Heart left ventricle (tissue), 16 donors: ENCODE measurements around the gene PDE4DIP. TPM values are rescaled to one million over a fixed set of nuclear protein-coding genes. Genes with fewer than 3 reads are reported as not detected.
"Not testable (repeated sequence)": the region's sequence is repeated elsewhere in the genome, so short reads cannot be mapped to it uniquely, and the experiment has no call there.

Experiments
- ATAC-seq, 4 donors: fragments of 200-7000 bp; cut with Tn5 transposase; one replicate each; pipeline ENCODE4 v1.9.1; 2020 to 2022; ENCODE audit warnings: moderate library complexity in 4 of 4, mild to moderate bottlenecking in 3 of 4, moderate number of reproducible peaks in 1 of 4
- DNase-seq, 5 donors: peaks; one replicate each; pipeline ENCODE4 v3.0.0-alpha.2; 2020
- H3K27ac ChIP-seq, 12 donors: fragments of 200-600 bp; sonication (generic) in 4 of 12; one replicate each; pipeline versions ENCODE4 v1.5.0 to v1.8.0; 2016 to 2022; ENCODE audit warnings: mild to moderate bottlenecking in 2 of 12
- H3K27me3 ChIP-seq, 9 donors: fragments of 200-600 bp; sonication (generic) in 2 of 9; one replicate each; pipeline versions ENCODE4 v1.5.1 to v1.8.0; 2016 to 2022; ENCODE audit warnings: mild to moderate bottlenecking in 3 of 9
- H3K36me3 ChIP-seq, 9 donors: fragments of 200-600 bp; sonication (generic) in 2 of 9; one replicate each; pipeline versions ENCODE4 v1.5.0 to v1.8.0; 2018 to 2022; ENCODE audit warnings: mild to moderate bottlenecking in 2 of 9
- H3K4me1 ChIP-seq, 12 donors: fragments of 200-600 bp; sonication (generic) in 4 of 12; one replicate each; pipeline versions ENCODE4 v1.5.0 to v1.8.0; 2016 to 2022; ENCODE audit warnings: mild to moderate bottlenecking in 3 of 12
- H3K4me3 ChIP-seq, 12 donors: fragments of 200-600 bp; sonication (generic) in 4 of 12; one replicate each; pipeline versions ENCODE4 v1.5.0 to v1.8.0; 2017 to 2022; ENCODE audit warnings: mild to moderate bottlenecking in 9 of 12, moderate library complexity in 4 of 12
- H3K9me3 ChIP-seq, 12 donors: fragments of 200-600 bp; sonication (generic) in 4 of 12; one replicate each; pipeline versions ENCODE4 v1.5.0 to v1.8.0; 2016 to 2022; ENCODE audit warnings: mild to moderate bottlenecking in 1 of 12
- WGBS, 4 donors: extraction: QIAGEN DNeasy Blood & Tissue Kit in 2 of 4; methylation state at CpG; one replicate each; pipeline versions ENCODE4 v1.1.5 to v1.1.7; 2013 to 2018; 5-methylcytosine and 5-hydroxymethylcytosine counted together
- intact Hi-C, 10 donors: fragments of 100-400 bp; cut with DNase I; formaldehyde crosslinking; loops; one replicate each; pipeline versions ENCODE4 v1.11.1 to v1.14.2; 2022
- polyA plus RNA-seq, 2 donors: library from polyadenylated mRNA; stranded (reverse); fragments of 200-250 nt; gene quantifications; one replicate each; pipeline ENCODE4 v1.2.3, GENCODE V29; 2013
- total RNA-seq, 9 donors: library from RNA; depleted of rRNA in 2 of 9; stranded (reverse); fragments of >200 nt in 2 of 9; fragmentation: NEBNext Ultra II Directional in 3 of 9; extraction: Animal tissue kit (Norgen Biotek cat#: 25700) in 3 of 9; gene quantifications; one replicate each; pipeline versions ENCODE4 v1.1.0 to v1.2.4, GENCODE V29; 2016 to 2023
- donor health status: ischemic (EF 13 %, LVEDD 7.1; RV severe dilation, severe dysfunction).
- donor health status: healthy with polysubstance abuse.
- donor health status: DM: no; HTN: yes; CAD: no.
- donor health status: DM: no; HTN: no; CAD: no.
- donor health status: ischemic (EF 25% LVEDD 6.9; RV normal size, moderate dysfunction).
- donor health status: ischemic (EF 25% LVEDD 5.7; RV mildly dilated, moderate dysfunction).
- donor health status: healthy.
- donor health status: DM: yes; HTN: yes; CAD: no.
- donor health status: ischemic (EF 35%, LVEDD 5.7; RV mildly dilated, moderate dysfunction).
- donor health status: nonischemic (EF 11% LVEDD 7.7; RV severe dilation, severe dysfunction).
- donor health status: DM: yes; HTN: yes; CAD: no.
- donor health status: PGD.
- donor health status: ischemic (EF 29% LVEDD 5.4; RV normal size, mild dysfunction).
- donor health status: nonischemic (EF 23%, LVEDD 6.1; RV moderate dilation, normal function).

The PDE4DIP gene
- total and polyA plus RNA-seq, 11 donors: 614 to 2,892 (median 2,218) TPM

GRCh38 chr1:148845068-148845467 is 840 bp downstream of the PDE4DIP start:
- no CpG with 5 or more reads among the region's 4 CpGs for WGBS, 4 donors
- H3K4me1 ChIP-seq, H3K9me3 ChIP-seq, intact Hi-C loops, H3K4me3 ChIP-seq, DNase-seq, H3K27ac ChIP-seq, H3K27me3 ChIP-seq, H3K36me3 ChIP-seq: not testable (repeated sequence)
- ATAC-seq: peak; percentile 49 to 71 (median 58)

- H3K27ac ChIP-seq, ATAC-seq, DNase-seq, intact Hi-C loops, H3K36me3 ChIP-seq, H3K4me3 ChIP-seq, H3K9me3 ChIP-seq, H3K4me1 ChIP-seq, H3K27me3 ChIP-seq: not testable (repeated sequence)
- WGBS, 4 donors: no CpG with 5 or more reads among the region's 2 CpGs
Observed at GRCh38 chr1:148850347-148850746, 6.1 kb downstream of the PDE4DIP start.

- not testable (repeated sequence) for ATAC-seq
Observed at GRCh38 chr1:148850840-148851239, 6.6 kb downstream of the PDE4DIP start.

GRCh38 chr1:148851684-148852083 is 7.5 kb downstream of the PDE4DIP start:
- intact Hi-C loops, H3K36me3 ChIP-seq, H3K27me3 ChIP-seq, H3K4me3 ChIP-seq, H3K27ac ChIP-seq, DNase-seq, H3K4me1 ChIP-seq, H3K9me3 ChIP-seq: not testable (repeated sequence)
- WGBS, 4 donors: no CpG with 5 or more reads among the region's 2 CpGs
- ATAC-seq: peak in 1 of 4 donors; percentile 19

More at GRCh38 chr1:148850840-148851239, 6.6 kb downstream of the PDE4DIP start:
- H3K27me3 ChIP-seq, H3K27ac ChIP-seq, intact Hi-C loops, DNase-seq, H3K9me3 ChIP-seq, H3K4me3 ChIP-seq, H3K36me3 ChIP-seq, H3K4me1 ChIP-seq: not testable (repeated sequence)

GRCh38 chr1:148853363-148853762 is 9.1 kb downstream of the PDE4DIP start:
- H3K4me1 ChIP-seq, H3K4me3 ChIP-seq, H3K36me3 ChIP-seq, intact Hi-C loops, H3K27me3 ChIP-seq, H3K9me3 ChIP-seq, H3K27ac ChIP-seq, DNase-seq: not testable (repeated sequence)
- no CpG with 5 or more reads among the region's 5 CpGs for WGBS, 4 donors
- ATAC-seq: peak; percentile 77 to 89 (median 84)

- H3K27ac ChIP-seq, H3K36me3 ChIP-seq, H3K4me1 ChIP-seq, DNase-seq, intact Hi-C loops, H3K27me3 ChIP-seq, H3K4me3 ChIP-seq, H3K9me3 ChIP-seq: not testable (repeated sequence)
- peak in 3 of 4 donors; percentile 23 to 52 (median 25) for ATAC-seq
- WGBS, 4 donors: no CpG with 5 or more reads among the region's 6 CpGs
Observed at GRCh38 chr1:148854063-148854462, 9.8 kb downstream of the PDE4DIP start.

GRCh38 chr1:148855367-148855766 is 11.1 kb downstream of the PDE4DIP start:
- H3K27ac ChIP-seq, H3K36me3 ChIP-seq, DNase-seq, H3K9me3 ChIP-seq, H3K27me3 ChIP-seq, intact Hi-C loops, H3K4me1 ChIP-seq, H3K4me3 ChIP-seq: not testable (repeated sequence)
- peak in 2 of 4 donors; percentile 35 to 43 for ATAC-seq
- WGBS, 4 donors: 58 to 83% methylated on average over 1 to 2 of the region's 5 CpGs; no CpG with 5 or more reads in 2 of the 4 donors

- H3K4me1 ChIP-seq, DNase-seq, H3K36me3 ChIP-seq, intact Hi-C loops, H3K9me3 ChIP-seq, H3K27ac ChIP-seq, H3K4me3 ChIP-seq, H3K27me3 ChIP-seq: not testable (repeated sequence)
- peak in 2 of 4 donors; percentile 62 to 65 for ATAC-seq
- no CpG with 5 or more reads among the region's 2 CpGs for WGBS, 4 donors
Observed at GRCh38 chr1:148860049-148860448, 15.8 kb downstream of the PDE4DIP start.

- intact Hi-C loops, H3K4me1 ChIP-seq, H3K36me3 ChIP-seq, H3K4me3 ChIP-seq, H3K27me3 ChIP-seq, H3K9me3 ChIP-seq, H3K27ac ChIP-seq, DNase-seq: not testable (repeated sequence)
- no CpG with 5 or more reads among the region's 6 CpGs for WGBS, 4 donors
- peak; percentile 42 to 69 (median 58) for ATAC-seq
Observed at GRCh38 chr1:148860579-148861259, 16.5 kb downstream of the PDE4DIP start.

- DNase-seq, intact Hi-C loops, H3K4me1 ChIP-seq, H3K36me3 ChIP-seq, H3K27me3 ChIP-seq, H3K9me3 ChIP-seq, H3K4me3 ChIP-seq, H3K27ac ChIP-seq: not testable (repeated sequence)
- WGBS, 4 donors: no CpG with 5 or more reads among the region's 3 CpGs
- ATAC-seq: peak in 1 of 4 donors; percentile 40
Observed at GRCh38 chr1:148862590-148862989, 18.4 kb downstream of the PDE4DIP start.

- H3K4me1 ChIP-seq, H3K9me3 ChIP-seq, H3K36me3 ChIP-seq, H3K4me3 ChIP-seq, intact Hi-C loops, H3K27me3 ChIP-seq, DNase-seq, H3K27ac ChIP-seq: not testable (repeated sequence)
- ATAC-seq: peak in 2 of 4 donors; percentile 16 to 27
- WGBS, 4 donors: no CpG with 5 or more reads among the region's 6 CpGs
Observed at GRCh38 chr1:148868924-148869633, 24.9 kb downstream of the PDE4DIP start.
